ENCODE measurements around the gene PEDS1. TPM values are rescaled to one million over a fixed set of nuclear protein-coding genes. Genes with fewer than 3 reads are reported as not detected.

Gene PEDS1
- total and polyA plus RNA-seq, 2 of the 13 experiments (the other 11 are each of a cell fraction or from before 2014, with no cell fraction given): 30.5 to 93.9 TPM

- TF ChIP-seq TFDP1 (CRISPR knock-in tag; IDR thresholded peaks at IDR 0.05; ENCODE audit: borderline replicate concordance) (no peak), TBL1XR1 (IDR thresholded peaks at IDR 0.05; ENCODE audit: borderline replicate concordance, low read length, partially characterized antibody) (no peak), DMAP1 (CRISPR knock-in tag; IDR thresholded peaks at IDR 0.05) (no peak), POLR2G (IDR thresholded peaks at IDR 0.05; ENCODE audit: low read depth, low read length) (no peak), MEIS2 (CRISPR knock-in tag; IDR thresholded peaks at IDR 0.05) (no peak; the same call in 1 of the 2 replicates), DPF2 (CRISPR knock-in tag; IDR thresholded peaks at IDR 0.05; ENCODE audit: borderline replicate concordance, low read depth) (no peak), ZNF333 (CRISPR knock-in tag; IDR thresholded peaks at IDR 0.05; ENCODE audit: borderline replicate concordance) (0 out of 2 replicates have a peak, but pooled peaks have one; percentile 17), ZNF747 (CRISPR knock-in tag; IDR thresholded peaks at IDR 0.05; ENCODE audit: borderline replicate concordance) (no peak; the same call in 1 of the 2 replicates), ZNF468 (CRISPR knock-in tag; IDR thresholded peaks at IDR 0.05) (no peak), MAF1 (CRISPR knock-in tag; IDR thresholded peaks at IDR 0.05; ENCODE audit: borderline replicate concordance) (no peak), NCOA1 (CRISPR knock-in tag; IDR thresholded peaks at IDR 0.05) (no peak), EEA1 (CRISPR knock-in tag; IDR thresholded peaks at IDR 0.05; ENCODE audit: borderline replicate concordance) (no peak), ZBTB26 (CRISPR knock-in tag; IDR thresholded peaks at IDR 0.05; ENCODE audit: borderline replicate concordance) (peak; percentile 65; the same call in 1 of the 2 replicates), ZNF34 (CRISPR knock-in tag; IDR thresholded peaks at IDR 0.05; ENCODE audit: borderline replicate concordance) (no peak), RFX5 (IDR thresholded peaks at IDR 0.05; ENCODE audit: low read depth, low read length) (no peak), ZKSCAN1 (IDR thresholded peaks at IDR 0.05; ENCODE audit: low read length) (no peak), ZBTB4 (CRISPR knock-in tag; IDR thresholded peaks at IDR 0.05; ENCODE audit: borderline replicate concordance) (no peak), NCOA2 (CRISPR knock-in tag; IDR thresholded peaks at IDR 0.05) (no peak), TFDP2 (CRISPR knock-in tag; IDR thresholded peaks at IDR 0.05) (no peak), KDM4B (CRISPR knock-in tag; IDR thresholded peaks at IDR 0.05) (0 out of 2 replicates have a peak, but pooled peaks have one; percentile 44), ZNF619 (CRISPR knock-in tag; IDR thresholded peaks at IDR 0.05) (no peak), PRMT3 (CRISPR knock-in tag; IDR thresholded peaks at IDR 0.05; ENCODE audit: borderline replicate concordance, low read depth) (no peak), ZNF335 (CRISPR knock-in tag; IDR thresholded peaks at IDR 0.05) (no peak), ZNF570 (CRISPR knock-in tag; IDR thresholded peaks at IDR 0.05; ENCODE audit: borderline replicate concordance) (no peak), REPIN1 (CRISPR knock-in tag; IDR thresholded peaks at IDR 0.05; ENCODE audit: borderline replicate concordance, low read depth) (no peak), ZFP1 (CRISPR knock-in tag; IDR thresholded peaks at IDR 0.05) (no peak), SMC3 (IDR thresholded peaks at IDR 0.05; ENCODE audit: low read length) (no peak)
Measured at GRCh38 chr20:50153153-50153499, 397 bp downstream of the PEDS1 start (continued).

Data from HepG2 (cell line).